ENCODE results near the gene UCN3.
"Not testable (repeated sequence)": the region's sequence is repeated elsewhere in the genome, so short reads cannot be mapped to it uniquely, and the experiment has no call there.

The UCN3 gene

DNA sequence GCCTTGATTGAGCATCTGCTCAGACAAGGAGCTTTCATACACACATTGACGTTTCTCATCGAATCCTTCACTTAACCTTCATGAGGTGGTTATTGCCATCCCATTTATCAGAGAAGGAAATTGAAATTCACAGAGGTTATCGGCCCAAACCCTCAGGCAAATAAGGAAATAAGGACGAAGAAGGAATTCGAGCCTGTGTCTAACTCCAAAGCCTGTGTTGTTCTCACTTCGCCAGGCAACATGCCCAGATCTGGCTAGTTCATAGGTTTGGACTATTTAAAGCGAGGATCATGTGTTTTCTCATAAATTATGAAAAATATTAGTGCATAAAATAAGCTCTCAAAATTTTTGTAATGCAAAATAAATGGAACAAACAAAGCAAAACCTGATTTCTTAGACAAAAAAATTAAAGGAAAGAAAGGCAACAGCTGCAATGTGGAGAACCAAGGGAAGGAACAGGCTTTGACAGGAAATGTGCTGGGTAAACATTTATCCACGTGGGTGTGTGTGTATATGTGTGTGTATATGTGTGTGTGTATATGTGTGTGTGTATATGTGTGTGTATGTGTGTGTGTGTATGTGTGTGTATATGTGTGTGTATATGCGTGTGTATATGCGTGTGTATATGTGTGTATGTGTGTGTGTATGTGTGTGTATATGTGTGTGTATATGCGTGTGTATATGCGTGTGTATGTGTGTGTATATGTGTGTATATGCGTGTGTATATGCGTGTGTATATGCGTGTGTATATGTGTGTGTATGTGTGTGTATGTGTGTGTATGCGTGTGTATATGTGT lies 4.8 kb downstream of the UCN3 start:
- no peak for ATAC-seq

GRCh38 chr10:5370493-5371352 lies 6.0 kb downstream of the UCN3 start:
- no peak for ATAC-seq

DNA sequence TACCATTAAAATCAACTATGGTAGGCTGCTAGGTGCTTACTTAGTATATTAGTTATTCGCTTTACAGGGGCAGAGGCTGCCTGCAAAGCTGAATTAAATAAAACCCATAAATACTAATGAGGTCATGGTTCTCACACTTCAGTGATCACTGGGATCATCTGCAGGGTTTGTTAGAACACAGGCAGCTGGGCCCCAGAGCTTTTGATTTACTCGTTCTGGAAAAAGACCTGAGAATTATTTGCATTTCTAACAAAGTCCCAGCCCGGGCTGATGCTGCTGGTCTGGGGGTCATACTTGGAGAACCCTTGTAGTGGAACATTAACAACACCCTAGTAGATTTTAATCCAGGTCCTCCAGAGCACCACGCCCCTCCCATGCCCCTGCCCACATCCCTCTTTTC lies 8.5 kb downstream of the UCN3 start:
- no peak for ATAC-seq

- no peak for ATAC-seq
Measured at GRCh38 chr10:5373891-5374611, 9.3 kb downstream of the UCN3 start.

GRCh38 chr10:5376450-5376849 lies 11.7 kb downstream of the UCN3 start:
- no peak for ATAC-seq

GRCh38 chr10:5379202-5379601 lies 14.4 kb downstream of the UCN3 start:
- not testable (repeated sequence) for ATAC-seq

DNA sequence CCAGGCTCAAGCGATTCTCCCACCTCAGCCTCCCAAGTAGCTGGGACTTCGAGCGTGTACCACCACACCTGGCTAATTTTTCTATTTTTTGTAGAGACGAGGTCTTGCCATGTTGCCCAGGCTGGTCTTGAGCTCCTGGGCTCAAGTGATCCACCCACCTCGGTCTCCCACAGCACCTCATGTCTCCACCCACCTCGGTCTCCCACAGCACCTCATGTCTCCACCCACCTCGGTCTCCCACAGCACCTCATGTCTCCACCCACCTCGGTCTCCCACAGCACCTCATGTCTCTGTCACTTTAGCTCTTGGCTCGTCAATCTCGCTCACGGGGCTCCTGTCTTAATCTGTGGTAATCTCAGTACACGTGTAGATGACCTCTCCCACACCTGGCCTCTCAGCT lies 15.6 kb downstream of the UCN3 start:
- ATAC-seq = not testable (repeated sequence)

- no peak for ATAC-seq
Measured at GRCh38 chr10:5381187-5381586, 16.4 kb downstream of the UCN3 start.

GRCh38 chr10:5385224-5385623 lies 20.5 kb downstream of the UCN3 start:
- ATAC-seq = no peak

GRCh38 chr10:5387169-5387568 lies 22.4 kb downstream of the UCN3 start:
- ATAC-seq = peak in 1 of 2 donors; percentile 13

DNA sequence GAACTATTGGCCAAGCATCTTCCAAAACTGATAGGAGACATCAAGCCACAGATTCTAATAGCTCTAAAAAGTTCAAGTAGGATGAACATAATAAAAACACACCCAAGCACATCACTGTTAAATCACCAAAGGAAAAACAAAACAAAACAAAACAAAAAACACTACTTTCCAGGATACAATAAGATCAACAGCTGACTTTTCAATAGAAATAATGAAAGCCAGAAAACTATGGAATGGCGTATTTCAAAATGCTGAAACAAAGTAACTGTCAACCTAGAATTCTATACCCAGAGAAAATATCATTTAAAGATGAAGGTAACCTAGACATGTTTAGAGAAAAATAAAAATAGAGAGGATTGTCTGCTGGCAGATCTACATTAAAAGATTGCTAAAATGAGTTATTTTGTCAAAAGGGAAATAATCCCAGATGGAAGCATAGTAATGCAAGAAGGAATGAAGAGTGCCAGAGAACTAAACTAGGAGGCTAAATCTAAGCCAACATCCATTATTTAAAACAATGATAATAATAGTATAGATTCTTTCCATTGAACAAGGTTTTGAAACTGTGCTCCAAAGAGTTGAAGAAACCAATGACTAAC lies 25.9 kb downstream of the UCN3 start:
- no peak for ATAC-seq

DNA sequence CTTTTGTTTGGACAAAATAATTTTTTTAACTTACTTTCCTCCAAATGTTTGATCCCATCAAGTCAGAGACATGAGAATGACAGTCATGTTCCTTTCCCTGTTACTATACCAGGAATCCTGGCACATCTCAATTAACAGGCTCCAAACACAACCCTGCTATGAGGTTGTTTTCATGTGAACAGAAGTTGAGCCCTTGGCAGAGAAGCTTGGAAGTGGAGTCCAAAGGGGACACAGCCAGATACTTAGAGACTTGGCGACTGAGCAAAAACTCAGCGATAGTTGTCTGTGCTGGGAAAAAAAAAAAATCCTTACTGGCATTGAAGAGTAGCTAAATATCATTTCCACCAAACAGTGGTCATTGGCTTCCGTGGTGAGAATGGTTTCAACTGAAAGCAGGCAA lies 27.0 kb downstream of the UCN3 start:
- no peak for ATAC-seq

DNA sequence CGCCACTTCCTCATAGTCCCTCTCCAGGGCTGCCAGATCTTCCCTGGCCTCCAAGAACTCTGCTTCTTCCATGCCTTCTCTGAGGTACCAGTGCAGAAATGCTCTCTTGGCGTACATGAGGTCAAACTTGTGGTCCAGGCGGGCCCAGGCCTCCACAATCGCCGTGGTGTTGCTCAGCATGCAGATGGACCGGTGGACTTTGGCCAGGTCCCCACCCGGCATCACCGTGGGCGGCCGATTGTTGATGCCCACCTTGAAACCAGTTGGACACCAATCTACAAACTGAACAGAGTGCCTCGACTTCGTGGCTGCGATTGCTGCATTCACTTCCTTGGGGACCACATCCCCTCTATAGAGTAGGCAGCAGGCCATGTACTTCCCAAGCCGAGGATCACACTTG lies 28.8 kb downstream of the UCN3 start:
- ATAC-seq = no peak

DNA sequence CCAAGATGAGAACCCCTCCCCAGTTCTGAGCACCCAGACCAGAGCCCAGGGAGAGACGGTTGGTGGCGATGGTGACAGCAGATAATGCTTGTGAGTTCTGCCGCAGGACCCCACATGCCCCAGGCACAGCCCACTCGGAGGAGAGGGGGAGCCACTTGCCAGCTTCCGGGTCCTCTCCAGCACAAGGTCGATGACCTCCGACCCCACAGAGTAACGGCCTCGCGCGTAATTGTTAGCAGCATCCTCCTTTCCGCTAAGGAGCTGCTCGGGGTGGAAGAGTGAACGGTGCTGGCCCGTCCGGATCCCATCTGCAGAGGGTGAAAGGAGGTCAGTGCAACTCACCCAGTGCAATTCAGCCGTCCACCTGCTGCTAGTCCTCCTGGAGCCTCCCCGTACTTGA lies 30.4 kb downstream of the UCN3 start:
- no peak for ATAC-seq

DNA sequence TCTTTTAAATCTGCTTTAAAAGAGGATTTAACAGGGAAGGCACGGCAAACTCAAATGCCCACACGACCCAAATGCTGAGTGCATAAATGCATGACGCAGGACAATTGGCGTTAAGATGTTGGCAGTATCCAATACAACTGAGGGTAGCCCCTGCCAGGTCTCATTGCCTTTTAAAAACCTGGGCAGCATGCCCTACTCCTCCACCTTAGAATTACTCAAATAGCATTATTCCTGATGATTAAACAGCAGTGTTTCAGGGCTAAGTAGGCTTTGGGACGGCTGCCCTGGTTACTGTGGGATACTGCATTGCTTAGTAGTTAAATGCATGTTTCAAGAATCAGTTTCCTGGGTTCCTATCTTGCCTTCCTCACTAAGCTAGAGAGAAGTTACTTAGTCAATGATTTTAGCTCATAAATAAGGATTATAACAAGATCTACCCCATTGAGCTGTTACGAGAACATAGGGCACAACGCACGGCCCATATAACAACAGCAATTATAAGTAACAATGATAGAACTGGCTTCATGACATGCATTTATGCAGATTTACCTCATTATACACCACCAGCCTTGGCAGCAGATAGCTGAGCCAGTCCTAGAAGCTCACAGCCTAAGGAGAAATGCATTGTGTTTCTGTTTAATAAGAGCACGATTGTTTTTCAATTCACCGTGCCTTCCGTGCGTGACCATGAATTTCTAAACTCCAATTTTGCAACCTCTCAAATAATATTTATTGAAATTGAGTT lies 32.0 kb downstream of the UCN3 start:
- no peak for ATAC-seq

DNA sequence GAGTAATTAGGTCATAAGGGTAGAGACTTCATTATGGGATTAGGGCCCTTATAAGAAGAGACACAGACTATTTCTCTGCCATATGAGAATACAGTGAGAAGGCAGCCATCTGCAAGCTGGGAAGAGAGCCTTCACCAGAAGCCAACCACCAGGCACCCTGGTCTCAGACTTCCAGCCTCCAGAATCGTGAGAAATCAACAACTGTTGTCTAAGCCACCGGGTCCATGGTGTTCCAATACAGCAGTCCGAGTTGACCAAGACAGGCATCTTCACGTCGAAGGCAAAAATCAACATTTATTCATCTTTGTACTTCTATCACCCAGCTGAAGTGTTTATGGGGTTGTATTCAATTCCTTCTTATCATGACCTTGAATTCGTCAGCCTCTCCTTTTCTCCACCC lies 34.6 kb downstream of the UCN3 start:
- no peak for ATAC-seq

- no peak for ATAC-seq
Measured at GRCh38 chr10:5400468-5401240, 35.9 kb downstream of the UCN3 start.

DNA sequence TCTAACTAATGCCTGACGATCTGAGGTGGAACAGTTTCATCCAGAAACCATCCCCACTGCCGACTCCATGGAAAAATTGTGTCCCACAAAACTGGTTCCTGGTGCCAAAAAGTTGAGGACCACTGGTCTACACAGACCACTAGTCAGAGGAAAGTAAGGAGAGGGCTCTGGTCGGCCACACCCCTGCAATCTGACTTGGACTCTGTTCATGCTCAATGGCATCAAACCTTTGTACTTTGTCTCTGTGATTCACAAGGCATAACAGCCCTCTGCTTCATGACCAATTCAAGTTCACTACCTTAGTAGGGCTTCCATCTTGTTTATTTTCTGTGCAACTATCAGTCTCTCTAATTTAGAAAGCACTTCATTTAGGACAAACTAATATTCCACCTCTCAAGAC lies 38.0 kb downstream of the UCN3 start:
- no peak for ATAC-seq

DNA sequence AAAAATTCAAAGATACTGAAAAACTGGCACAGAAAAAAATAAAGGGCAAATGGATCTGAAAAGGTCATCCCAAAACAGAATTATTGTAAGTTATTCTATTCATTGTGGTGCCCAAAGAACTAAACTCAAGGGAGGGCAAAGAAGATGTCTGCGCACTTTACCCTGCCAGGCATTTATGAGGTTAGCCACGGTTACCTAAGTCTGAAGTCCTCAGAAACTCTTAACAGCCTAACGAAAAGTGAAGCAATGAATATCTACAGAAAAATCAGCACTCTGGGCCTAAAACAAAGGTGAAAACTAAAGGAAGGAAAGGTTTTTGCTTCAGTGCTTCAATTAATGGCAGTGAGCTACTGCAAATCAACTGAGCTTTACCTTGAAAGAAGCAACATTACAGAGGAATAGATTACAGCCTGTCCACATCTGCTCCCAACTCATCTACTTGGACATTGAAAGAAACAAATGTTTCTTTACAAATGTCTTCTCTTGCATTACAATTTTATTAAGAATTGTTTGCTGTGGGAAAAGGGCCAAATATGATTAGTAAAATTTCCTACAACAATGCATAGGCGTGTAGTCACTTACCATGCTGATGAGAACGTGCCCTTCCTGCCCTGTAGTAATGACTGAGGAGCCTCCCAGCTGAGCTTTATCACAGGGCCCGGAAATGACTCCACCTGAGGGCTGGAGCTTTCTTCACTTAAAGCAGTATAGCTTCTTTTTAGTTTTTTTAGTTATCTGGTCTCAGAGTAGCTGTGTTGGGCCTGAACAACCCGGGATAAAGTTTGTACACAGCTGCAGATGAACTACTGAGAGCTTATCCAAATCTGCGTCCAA lies 39.7 kb downstream of the UCN3 start, which contains the start of gene TUBAL3:
Gene TUBAL3 (minus strand): TSS at position 621 of the 834 bp plus-strand sequence. CDS start 36 bp downstream, at position 585.
- no peak for ATAC-seq

GRCh38 chr10:5406918-5407317 lies 42.2 kb downstream of the UCN3 start:
- no peak for ATAC-seq

Measured in activated CD4-positive, CD25-positive, alpha-beta regulatory T cell treated with anti-CD3 and anti-CD28 coated beads, Interleukin-2, amount 50 U/mL, for 24 hours (primary cell).